Esophagus squamous epithelium (tissue), 5 donors: Measurements from ENCODE around the gene F7. TPM values are rescaled to one million over a fixed set of nuclear protein-coding genes. Genes with fewer than 3 reads are reported as not detected.

ENCODE experiments used
- DNase-seq: peaks from one replicate; lab custom pipeline; 2025; lab: John Stamatoyannopoulos, UW
- H3K27ac ChIP-seq, 4 donors: fragments of 200-600 bp; sonication (generic); one replicate each; pipeline ENCODE4 v1.5.1; 2016 to 2019; ENCODE audit warnings: mild to moderate bottlenecking in 1 of 4
- H3K27me3 ChIP-seq, 4 donors: fragments of 200-600 bp; sonication (generic); 1 replicate in 3 of 4; 2 replicates in 1 of 4; pipeline versions ENCODE4 v1.5.1 to v1.6.0; 2017 to 2021; ENCODE audit warnings: antibody characterized with exemption in 1 of 4
- H3K36me3 ChIP-seq, 3 donors: fragments of 200-600 bp; sonication (generic); one replicate each; pipeline ENCODE4 v1.5.1; 2016 to 2019
- H3K4me1 ChIP-seq, 3 donors: fragments of 200-600 bp; sonication (generic); one replicate each; pipeline ENCODE4 v1.5.1; 2017 to 2019
- H3K4me3 ChIP-seq, 4 donors: fragments of 200-600 bp; sonication (generic); 1 replicate in 3 of 4; 2 replicates in 1 of 4; pipeline ENCODE4 v1.5.1; 2016 to 2019; ENCODE audit warnings: mild to moderate bottlenecking in 2 of 4, moderate library complexity in 1 of 4
- H3K9me3 ChIP-seq, 3 donors: fragments of 200-600 bp; sonication (generic); one replicate each; pipeline ENCODE4 v1.5.1; 2016 to 2019
- CTCF ChIP-seq, 6 experiments: fragments of 450-650 bp in 4 of 6; fragments of 200-600 bp in 2 of 6; sonication (generic) in 2 of 6; IDR thresholded peaks; one replicate each; pipeline ENCODE4 v1.5.1; 2016 to 2019; ENCODE audit warnings: antibody characterized with exemption in 6 of 6, mild to moderate bottlenecking in 4 of 6, moderate library complexity in 4 of 6
- POLR2A ChIP-seq, 4 donors: fragments of 450-650 bp; IDR thresholded peaks; one replicate each; pipeline ENCODE4 v1.6.1; 2017; ENCODE audit warnings: antibody characterized with exemption in 4 of 4, mild to moderate bottlenecking in 4 of 4, moderate library complexity in 3 of 4
- WGBS, 2 donors: methylation state at CpG; one replicate each; pipeline ENCODE4 v1.1.5; 2018; 5-methylcytosine and 5-hydroxymethylcytosine counted together
- intact Hi-C: fragments of 100-400 bp; cut with DNase I; formaldehyde crosslinking; loops from one replicate; pipeline ENCODE4 v1.15.0; 2022
- total RNA-seq, 4 donors: library from RNA; depleted of rRNA; stranded (reverse); fragments of >200 nt; gene quantifications; one replicate each; pipeline ENCODE4 v1.1.0, GENCODE V29; 2016
- donor health status: DM: yes; HTN: yes; CAD: no.

F7 gene
- total RNA-seq, 4 donors from 2014 or later: not detected

GRCh38 chr13:113147206-113147605, 41.6 kb downstream of the F7 start:
- Histone ChIP-seq H3K9me3 (no peaks in the 10 kb centered on the region), H3K4me1 (peaks cover 0 to 5% (median 2%) of the 10 kb centered on the region in 3 donors), H3K27me3 (peaks cover 0 to 7% (median 0%) of the 10 kb centered on the region in 4 donors), H3K36me3 (peaks cover 0 to 6% (median 0%) of the 10 kb centered on the region in 3 donors), H3K27ac (no peak overlapping the region), H3K4me3 (no peak overlapping the region)
- 73 to 82% methylated on average over 4 to 8 of the region's 8 CpGs for WGBS, 2 donors
- no peak for DNase-seq
- TF ChIP-seq POLR2A (IDR thresholded peaks at IDR 0.05): no peak
- TF ChIP-seq CTCF (IDR thresholded peaks at IDR 0.05): no peak
- intact Hi-C loops: no loop called here

- Histone ChIP-seq H3K27ac (no peak overlapping the region), H3K27me3 (peaks cover 0 to 19% (median 0%) of the 10 kb centered on the region in 4 donors), H3K36me3 (peaks cover 0 to 6% (median 0%) of the 10 kb centered on the region in 3 donors), H3K4me1 (peaks cover 7 to 17% (median 12%) of the 10 kb centered on the region in 3 donors), H3K9me3 (no peaks in the 10 kb centered on the region), H3K4me3 (no peak overlapping the region)
- 89% methylated on average over 10 to 13 of the region's 13 CpGs for WGBS, 2 donors
- intact Hi-C loops: no loop called here
- TF ChIP-seq CTCF (IDR thresholded peaks at IDR 0.05): no peak
- TF ChIP-seq POLR2A (IDR thresholded peaks at IDR 0.05): no peak
- no peak for DNase-seq
Measured at GRCh38 chr13:113148407-113148806, 42.8 kb downstream of the F7 start.

GRCh38 chr13:113148940-113149503, 43.4 kb downstream of the F7 start:
- no peak for DNase-seq
- H3K4me1 ChIP-seq: peaks cover 9 to 19% (median 15%) of the 10 kb centered on the region in 3 donors
- no peak for TF ChIP-seq POLR2A (IDR thresholded peaks at IDR 0.05)
- no peak for TF ChIP-seq CTCF (IDR thresholded peaks at IDR 0.05)
- H3K4me3 ChIP-seq: no peak overlapping the region
- no peaks in the 10 kb centered on the region for H3K9me3 ChIP-seq
- H3K27me3 ChIP-seq: peaks cover 0 to 20% (median 0%) of the 10 kb centered on the region in 4 donors
- no peak overlapping the region for H3K27ac ChIP-seq
- 89 to 90% methylated on average over 25 to 29 of the region's 38 CpGs for WGBS, 2 donors
- intact Hi-C loops: no loop called here
- peaks cover 0 to 1% (median 0%) of the 10 kb centered on the region in 3 donors for H3K36me3 ChIP-seq

GRCh38 chr13:113149711-113150549, 44.3 kb downstream of the F7 start:
- Histone ChIP-seq H3K27me3 (peaks cover 0 to 20% (median 0%) of the 10 kb centered on the region in 4 donors), H3K27ac (no peak overlapping the region), H3K36me3 (no peaks in the 10 kb centered on the region), H3K4me3 (no peak overlapping the region), H3K9me3 (no peaks in the 10 kb centered on the region), H3K4me1 (peaks cover 12 to 26% (median 15%) of the 10 kb centered on the region in 3 donors)
- no peak for TF ChIP-seq CTCF (IDR thresholded peaks at IDR 0.05)
- TF ChIP-seq POLR2A (IDR thresholded peaks at IDR 0.05): no peak
- 87 to 88% methylated on average over 12 to 13 of the region's 26 CpGs for WGBS, 2 donors
- no peak for DNase-seq
- intact Hi-C loops: loop anchor here (5.0 kb wide), 1 partner anchor 208 kb away; no protein-coding TSS in a partner anchor
